GM21529 (cell line): ENCODE results near the gene SSR1.
"Not testable (repeated sequence)": the region's sequence is repeated elsewhere in the genome, so short reads cannot be mapped to it uniquely, and the experiment has no call there.

Source experiments
- ATAC-seq: cut with Tn5 transposase; IDR thresholded peaks from one replicate; pipeline ENCODE4 v1.9.1; 2021; ENCODE audit not compliant: unreplicated experiment

The SSR1 gene

GRCh38 chr6:7312616-7313504 lies at the start of gene SSR1:
SSR1 (minus strand) TSS chr6:7313199; CDS start chr6:7313120, 79 bp downstream.
- peak; percentile 97 for ATAC-seq

- not testable (repeated sequence) for ATAC-seq
Measured at GRCh38 chr6:7351916-7352315, 38.9 kb upstream of the SSR1 start.

GRCh38 chr6:7350591-7350990 lies 37.6 kb upstream of the SSR1 start:
- ATAC-seq: not testable (repeated sequence)

GRCh38 chr6:7347551-7347997 lies 34.6 kb upstream of the SSR1 start:
- ATAC-seq: not testable (repeated sequence)

GRCh38 chr6:7344773-7345450 lies 31.9 kb upstream of the SSR1 start:
- ATAC-seq: not testable (repeated sequence)

GRCh38 chr6:7343546-7344475 lies 30.8 kb upstream of the SSR1 start:
- ATAC-seq: no peak

GRCh38 chr6:7341989-7342742 lies 29.2 kb upstream of the SSR1 start:
- ATAC-seq: peak; percentile 67

GRCh38 chr6:7341271-7341670 lies 28.3 kb upstream of the SSR1 start:
- ATAC-seq: no peak

GRCh38 chr6:7339007-7339732 lies 26.2 kb upstream of the SSR1 start:
- not testable (repeated sequence) for ATAC-seq

- ATAC-seq: no peak
Measured at GRCh38 chr6:7338031-7338430, 25.0 kb upstream of the SSR1 start.

- ATAC-seq: no peak
Measured at GRCh38 chr6:7335519-7335918, 22.5 kb upstream of the SSR1 start.

- ATAC-seq: no peak
Measured at GRCh38 chr6:7334685-7335084, 21.7 kb upstream of the SSR1 start.

- ATAC-seq: no peak
Measured at GRCh38 chr6:7332090-7332745, 19.2 kb upstream of the SSR1 start.

- no peak for ATAC-seq
Measured at GRCh38 chr6:7331452-7331851, 18.5 kb upstream of the SSR1 start.

- ATAC-seq: no peak
Measured at GRCh38 chr6:7328243-7328642, 15.2 kb upstream of the SSR1 start.

- no peak for ATAC-seq
Measured at GRCh38 chr6:7325750-7326149, 12.8 kb upstream of the SSR1 start.

GRCh38 chr6:7324520-7324919 lies 11.5 kb upstream of the SSR1 start:
- peak; percentile 78 for ATAC-seq

- ATAC-seq: no peak
Measured at GRCh38 chr6:7323074-7323473, 10.1 kb upstream of the SSR1 start.

GRCh38 chr6:7321866-7322265 lies 8.9 kb upstream of the SSR1 start:
- not testable (repeated sequence) for ATAC-seq
